NT2/D1 (cell line): ENCODE results near the gene SLC66A3.

Experiments used
- DNase-seq: peaks from one replicate; pipeline ENCODE4 v3.0.0-alpha.2; 2011; ENCODE audit warnings: low read depth, low spot score
- H3K27me3 ChIP-seq: 2 replicates; pipeline ENCODE4 v1.6.0; 2011; ENCODE audit warnings: mild to moderate bottlenecking; ENCODE audit not compliant: insufficient read length, insufficient read depth
- H3K36me3 ChIP-seq: 2 replicates; pipeline ENCODE4 v1.6.1; 2011; ENCODE audit warnings: mild to moderate bottlenecking, low read length, mixed read lengths; ENCODE audit not compliant: insufficient read depth, insufficient read length
- H3K4me1 ChIP-seq: 2 replicates; pipeline ENCODE4 v1.5.1; 2011; ENCODE audit not compliant: insufficient read depth, insufficient read length
- H3K4me3 ChIP-seq: 2 replicates; pipeline ENCODE4 v1.5.1; 2011; ENCODE audit warnings: low read depth; ENCODE audit not compliant: insufficient read length
- H3K9ac ChIP-seq: 2 replicates; pipeline ENCODE4 v1.6.0; 2011; ENCODE audit warnings: low read depth; ENCODE audit not compliant: insufficient read length
- H3K9me3 ChIP-seq: 2 replicates; pipeline ENCODE4 v1.5.1; 2011; ENCODE audit warnings: mild to moderate bottlenecking, low read length; ENCODE audit not compliant: insufficient read depth
- SUZ12 ChIP-seq: IDR thresholded peaks from 2 replicates; pipeline ENCODE4 v1.6.1; 2011; ENCODE audit not compliant: insufficient read length, insufficient read depth; ENCODE audit errors: extremely low read depth
- YY1 ChIP-seq: IDR thresholded peaks from 2 replicates; pipeline ENCODE4 v1.6.1; 2011; ENCODE audit not compliant: insufficient read length, insufficient read depth
- ZNF274 ChIP-seq: IDR thresholded peaks from 2 replicates; pipeline ENCODE4 v1.6.1; 2011; ENCODE audit warnings: mild to moderate bottlenecking, low read depth, low read length

The SLC66A3 gene

GRCh38 chr2:11155381-11156035, at the start of gene SLC66A3:
SLC66A3 (plus strand) TSS chr2:11155467; CDS start chr2:11155547, 80 bp downstream.
- peak; percentile 68 for DNase-seq
- H3K9ac ChIP-seq = peak within 1 kb of the TSS; percentile 74

GRCh38 chr2:11109002-11109401, 46.3 kb upstream of the SLC66A3 start:
- no peak overlapping the region for H3K4me3 ChIP-seq
- no peak for TF ChIP-seq YY1
- TF ChIP-seq SUZ12 = no peak
- TF ChIP-seq ZNF274 = no peak

More at GRCh38 chr2:11155381-11156035, at the start of gene SLC66A3:
- Histone ChIP-seq H3K4me1 (no peaks in the 10 kb centered on the region), H3K4me3 (peak within 1 kb of the TSS; percentile 50), H3K9me3 (no peaks in the 10 kb centered on the region), H3K27me3 (peaks cover 11% of the 10 kb centered on the region), H3K36me3 (no peaks in the 10 kb centered on the region)
- TF ChIP-seq ZNF274 (no peak), YY1 (no peak)

GRCh38 chr2:11112870-11113428, 42.3 kb upstream of the SLC66A3 start:
- H3K4me3 ChIP-seq = no peak overlapping the region
- no peak for DNase-seq
- H3K9ac ChIP-seq = no peak overlapping the region
- H3K9me3 ChIP-seq = no peaks in the 10 kb centered on the region
- H3K36me3 ChIP-seq = no peaks in the 10 kb centered on the region
- peaks cover 6% of the 10 kb centered on the region for H3K27me3 ChIP-seq
- no peaks in the 10 kb centered on the region for H3K4me1 ChIP-seq
- TF ChIP-seq ZNF274 = no peak
- no peak for TF ChIP-seq YY1

More at GRCh38 chr2:11109002-11109401, 46.3 kb upstream of the SLC66A3 start:
- no peaks in the 10 kb centered on the region for H3K4me1 ChIP-seq
- no peaks in the 10 kb centered on the region for H3K9me3 ChIP-seq
- no peaks in the 10 kb centered on the region for H3K36me3 ChIP-seq
- H3K27me3 ChIP-seq = peaks cover 6% of the 10 kb centered on the region
- H3K9ac ChIP-seq = no peak overlapping the region
- no peak for DNase-seq

- DNase-seq = no peak
- Histone ChIP-seq H3K27me3 (peaks cover 4% of the 10 kb centered on the region), H3K36me3 (no peaks in the 10 kb centered on the region), H3K9me3 (no peaks in the 10 kb centered on the region), H3K4me3 (no peak overlapping the region), H3K9ac (no peak overlapping the region), H3K4me1 (no peaks in the 10 kb centered on the region)
- TF ChIP-seq ZNF274 = no peak
- no peak for TF ChIP-seq SUZ12
- TF ChIP-seq YY1 = no peak
Observed at GRCh38 chr2:11117776-11118175, 37.5 kb upstream of the SLC66A3 start.

GRCh38 chr2:11118761-11119160, 36.5 kb upstream of the SLC66A3 start:
- H3K36me3 ChIP-seq = no peaks in the 10 kb centered on the region
- DNase-seq = no peak
- no peaks in the 10 kb centered on the region for H3K4me1 ChIP-seq
- TF ChIP-seq ZNF274 (no peak), YY1 (no peak), SUZ12 (no peak)
- H3K9me3 ChIP-seq = no peaks in the 10 kb centered on the region
- no peak overlapping the region for H3K9ac ChIP-seq
- H3K4me3 ChIP-seq = no peak overlapping the region
- no peaks in the 10 kb centered on the region for H3K27me3 ChIP-seq

- H3K9ac ChIP-seq = peak overlapping the region; percentile 10
Observed at GRCh38 chr2:11121099-11121822, 34.0 kb upstream of the SLC66A3 start.

GRCh38 chr2:11121823-11122155, 33.5 kb upstream of the SLC66A3 start:
- H3K9ac ChIP-seq = peak overlapping the region; percentile 42
- no peak for TF ChIP-seq SUZ12
- no peak for TF ChIP-seq ZNF274
- no peak for TF ChIP-seq YY1
- H3K27me3 ChIP-seq = no peaks in the 10 kb centered on the region
- DNase-seq = no peak
- H3K9me3 ChIP-seq = no peaks in the 10 kb centered on the region
- H3K4me1 ChIP-seq = no peaks in the 10 kb centered on the region
- no peaks in the 10 kb centered on the region for H3K36me3 ChIP-seq
- no peak overlapping the region for H3K4me3 ChIP-seq

More at GRCh38 chr2:11121099-11121822, 34.0 kb upstream of the SLC66A3 start:
- no peak for DNase-seq
- H3K36me3 ChIP-seq = no peaks in the 10 kb centered on the region
- H3K4me3 ChIP-seq = no peak overlapping the region
- TF ChIP-seq SUZ12 (no peak), YY1 (no peak), ZNF274 (no peak)
- no peaks in the 10 kb centered on the region for H3K9me3 ChIP-seq
- H3K27me3 ChIP-seq = no peaks in the 10 kb centered on the region
- H3K4me1 ChIP-seq = no peaks in the 10 kb centered on the region
